Measurements from ENCODE around the gene CEBPE. TPM values are rescaled to one million over a fixed set of nuclear protein-coding genes. Genes with fewer than 3 reads are reported as not detected.

CEBPE gene
- polyA plus RNA-seq, 1 of the 3 experiments (the other 2 are of a cell fraction) = not detected

GRCh38 chr14:23129759-23130316, 10.8 kb upstream of the CEBPE start:
- Histone ChIP-seq H3K9ac (no peak overlapping the region), H3F3A (replicated peaks; ENCODE audit: insufficient read depth) (no peaks in the 10 kb centered on the region), H4K20me1 (ENCODE audit: insufficient read depth) (no peaks in the 10 kb centered on the region), H3K9me2 (no peaks in the 10 kb centered on the region), H3K36me3 (replicated peaks in 1 of 2; ENCODE audit: control insufficient read depth in 1 of 2, insufficient read depth in 2 of 2, low read length in 1 of 2) (no peaks in the 10 kb centered on the region), H3K4me3 (ENCODE audit: low read depth in 2 of 2, low read length in 1 of 2) (no peak overlapping the region), H3K9me3 (no peaks in the 10 kb centered on the region), H3K27me3 (ENCODE audit: insufficient read depth) (peaks cover 6% of the 10 kb centered on the region; the same call in 1 of the 2 replicates), H3K4me1 (ENCODE audit: control insufficient read depth in 1 of 2, insufficient read depth in 2 of 2, low read depth in 1 of 2, low read length in 1 of 2) (no peaks in the 10 kb centered on the region), H3K4me2 (no peak overlapping the region), H3K79me2 (ENCODE audit: insufficient read depth) (no peaks in the 10 kb centered on the region), H2AFZ (ENCODE audit: low read depth) (peak overlapping the region; percentile 20; the same call in 1 of the 2 replicates), H3K27ac (ENCODE audit: low read depth in 2 of 2, low read length in 1 of 2) (no peak overlapping the region)
- no peak for DNase-seq
- no peak for TF ChIP-seq MXI1 (IDR thresholded peaks at IDR 0.05; ENCODE audit: low read depth, low read length)
- no peak for TF ChIP-seq POLR2AphosphoS5 (IDR thresholded peaks at IDR 0.05; ENCODE audit: low read depth, low read length)
- TF ChIP-seq EZH2phosphoT487 (IDR thresholded peaks at IDR 0.05; ENCODE audit: borderline replicate concordance, low read depth) = no peak
- TF ChIP-seq SMC3 (IDR thresholded peaks at IDR 0.05; ENCODE audit: low read depth, low read length) = no peak
- no peak for TF ChIP-seq SIN3A (IDR thresholded peaks at IDR 0.05; ENCODE audit: borderline replicate concordance, low read depth, low read length)
- TF ChIP-seq CTCF (IDR thresholded peaks at IDR 0.05) = no peak
- TF ChIP-seq YY1 (IDR thresholded peaks at IDR 0.05; ENCODE audit: low read depth) = no peak
- no peak for TF ChIP-seq IRF3 (IDR thresholded peaks at IDR 0.05; ENCODE audit: low read depth, low read length)
- TF ChIP-seq PBX3 (IDR thresholded peaks at IDR 0.05) = no peak
- TF ChIP-seq USF1 (IDR thresholded peaks at IDR 0.05; ENCODE audit: borderline replicate concordance, low read depth) = no peak
- no peak for TF ChIP-seq GATA2 (CRISPR knock-in tag; IDR thresholded peaks at IDR 0.05)
- no peak for TF ChIP-seq ELF1 (IDR thresholded peaks at IDR 0.05)
- no peak for TF ChIP-seq CHD2 (IDR thresholded peaks at IDR 0.05; ENCODE audit: low read length, partially characterized antibody)
- TF ChIP-seq RXRA (IDR thresholded peaks at IDR 0.05; ENCODE audit: borderline replicate concordance, low read depth) = no peak
- no peak for TF ChIP-seq NFIC (IDR thresholded peaks at IDR 0.05; ENCODE audit: borderline replicate concordance)
- ChIA-PET POLR2A (no interaction called here), CTCF (interaction anchor here (0.5 to 2.7 kb wide), 5 partner anchors 9 to 277 kb away, joined by 3 to 26 read pairs (median 4); no protein-coding TSS in a partner anchor)
- 30% methylated on average over 7 of the region's 7 CpGs for WGBS (ENCODE audit: low lambda C conversion rate)

All from SK-N-SH (cell line).